HepG2 (cell line): Measurements from ENCODE around the gene GRIP2. TPM values are rescaled to one million over a fixed set of nuclear protein-coding genes. Genes with fewer than 3 reads are reported as not detected.

ENCODE experiments used
- ATAC-seq: fragments of 200-7000 bp; cut with Tn5 transposase; 3 replicates; pipeline ENCODE4 v1.9.1; 2020; ENCODE audit warnings: mild to moderate bottlenecking, moderate library complexity
- BruUV-seq: library from RNA; stranded (reverse); fragments of 400-500 nt; replicated peaks from 2 replicates; lab custom pipeline; 2021; lab: Mats Ljungman, UMichigan
- CTCF ChIA-PET: fragments of 300-600 bp; formaldehyde crosslinking; extraction: SDS; loops from one replicate; lab custom pipeline; 2021; ENCODE audit warnings: low total read pairs, inconsistent platforms, low intra/inter-chr PET ratio; lab: Yijun Ruan, JAX
- POLR2A ChIA-PET: fragments of 350-600 bp; sonication (Branson Sonifier 250); formaldehyde crosslinking; loops from one replicate; lab custom pipeline; 2020; ENCODE audit warnings: antibody characterized with exemption, inconsistent platforms; lab: Yijun Ruan, JAX
- DNase-seq: peaks from one replicate; pipeline ENCODE4 v3.0.0-alpha.2; 2015; ENCODE audit warnings: low spot score
- FAIRE-seq: peaks from 3 replicates; lab custom pipeline; 2011; peaks lifted over from hg19 to GRCh38; lab: Jason Lieb, UNC
- H2AFZ ChIP-seq: one replicate; pipeline ENCODE4 v1.6.1; 2011; ENCODE audit warnings: low read length, inconsistent platforms
- H3K27ac ChIP-seq: fragments of 300-600 bp; 3 replicates; pipeline ENCODE4 v1.8.0; 2011; ENCODE audit warnings: mixed run types, mild to moderate bottlenecking, mixed read lengths, low read length, inconsistent platforms; ENCODE audit not compliant: insufficient read depth; ENCODE audit errors: extremely low read length
- H3K27me3 ChIP-seq, 2 experiments: fragments of 200-600 bp in 1 of 2; 2 replicates in 1 of 2; 3 replicates in 1 of 2; pipeline versions ENCODE4 v1.6.0 to v1.8.0; 2011; ENCODE audit warnings: low read length in 2 of 2, mild to moderate bottlenecking in 2 of 2, moderate library complexity in 2 of 2, inconsistent platforms in 1 of 2; ENCODE audit not compliant: insufficient read depth in 2 of 2, control insufficient read depth in 1 of 2
- H3K36me3 ChIP-seq, 2 experiments: fragments of 200-600 bp in 1 of 2; replicated peaks in 1 of 2; 2 replicates in 1 of 2; 3 replicates in 1 of 2; pipeline versions ENCODE4 v1.5.1 to v1.8.0; 2011; ENCODE audit warnings: low read length in 2 of 2, inconsistent platforms in 1 of 2; ENCODE audit not compliant: insufficient read depth in 2 of 2, control insufficient read depth in 1 of 2
- H3K4me1 ChIP-seq: 2 replicates; pipeline ENCODE4 v1.5.1; 2012; ENCODE audit warnings: low read length, inconsistent platforms; ENCODE audit not compliant: insufficient read depth
- H3K4me2 ChIP-seq: 2 replicates; pipeline ENCODE4 v1.6.0; 2011; ENCODE audit warnings: low read depth, low read length, inconsistent platforms
- H3K4me3 ChIP-seq, 3 experiments: fragments of 200-600 bp in 1 of 3; sonication (generic), shearing (Covaris generic) in 1 of 3; replicated peaks in 1 of 3; 2 replicates each; pipeline ENCODE4 v1.5.1; 2011 to 2016; ENCODE audit warnings: low read length in 3 of 3, inconsistent platforms in 2 of 3, low read depth in 2 of 3, mild to moderate bottlenecking in 2 of 3, control low read depth in 1 of 3, mixed read lengths in 1 of 3; ENCODE audit not compliant: insufficient read depth in 1 of 3
- H3K79me2 ChIP-seq: one replicate; pipeline ENCODE4 v1.6.1; 2011; ENCODE audit warnings: low read length, inconsistent platforms; ENCODE audit not compliant: insufficient read depth
- H3K9ac ChIP-seq: 2 replicates; pipeline ENCODE4 v1.6.0; 2011; ENCODE audit warnings: mild to moderate bottlenecking, low read depth, low read length, inconsistent platforms; ENCODE audit not compliant: insufficient read depth
- H3K9me3 ChIP-seq: 2 replicates; pipeline ENCODE4 v1.5.1; 2012; ENCODE audit warnings: mild to moderate bottlenecking, low read length
- H4K20me1 ChIP-seq: 2 replicates; pipeline ENCODE4 v1.6.0; 2011; ENCODE audit warnings: inconsistent platforms, mild to moderate bottlenecking, low read length, moderate library complexity; ENCODE audit not compliant: insufficient read depth
- KDM1A ChIP-seq: IDR thresholded peaks from 2 replicates; pipeline ENCODE4 v1.6.1; 2016; ENCODE audit warnings: missing compliant biosample characterization
- KLF9 ChIP-seq: IDR thresholded peaks from 2 replicates; pipeline ENCODE4 v1.6.1; 2016; ENCODE audit warnings: low read depth
- PAWR ChIP-seq: sonication (generic); formaldehyde crosslinking; IDR thresholded peaks from 2 replicates; pipeline ENCODE4 v1.4.0; 2020; ENCODE audit warnings: missing genetic modification reagents, mild to moderate bottlenecking, borderline replicate concordance
- PCBP1 ChIP-seq: fragments of 200-400 bp; formaldehyde crosslinking; IDR thresholded peaks from 2 replicates; pipeline ENCODE4 v1.6.1; 2017; ENCODE audit warnings: mild to moderate bottlenecking, low read depth, low read length, borderline replicate concordance
- PHB2 ChIP-seq: fragments of 450-650 bp; IDR thresholded peaks from 2 replicates; pipeline ENCODE4 v1.6.1; 2018; ENCODE audit not compliant: partially characterized antibody
- ZNF180 ChIP-seq: sonication (generic); formaldehyde crosslinking; IDR thresholded peaks from 2 replicates; pipeline ENCODE4 v1.4.0; 2020; ENCODE audit warnings: low read depth, missing genetic modification reagents, borderline replicate concordance
- ZNF510 ChIP-seq: sonication (generic); formaldehyde crosslinking; IDR thresholded peaks from 2 replicates; pipeline ENCODE4 v1.4.0; 2020; ENCODE audit warnings: low read depth, mild to moderate bottlenecking, missing genetic modification reagents
- WGBS: methylation state at CpG from one replicate; pipeline ENCODE4 v1.1.6; 2017; ENCODE audit warnings: low lambda C conversion rate; 5-methylcytosine and 5-hydroxymethylcytosine counted together
- in situ Hi-C: cut with HindIII; loops from 2 replicates; pipeline ENCODE4 v1.10.0; 2017; ENCODE audit warnings: low pct_unique_long_range_greater_than_20kb; ENCODE audit not compliant: extremely low pct_ligation_motif_present
- intact Hi-C: fragments of 100-400 bp; cut with micrococcal nuclease; formaldehyde crosslinking; loops from one replicate; pipeline ENCODE4 v1.10.0; 2022; ENCODE audit not compliant: unreplicated experiment
- polyA plus RNA-seq, 8 experiments: library from polyadenylated mRNA; depleted of rRNA in 3 of 8; stranded (reverse) in 7 of 8; unstranded in 1 of 8; fragments of >200 nt; fragmentation: Illumina TruSeq in 4 of 8; extraction: Trizol in 4 of 8; gene quantifications; 2 replicates each; pipeline versions ENCODE4 v1.2.1 to v1.2.3, GENCODE V29; 2011 to 2016; ENCODE audit warnings: low read depth in 4 of 8, missing spikeins in 1 of 8, mixed read lengths in 1 of 8; ENCODE audit not compliant: insufficient read depth in 1 of 8
- total RNA-seq, 5 experiments: library from RNA; depleted of rRNA; stranded (reverse); fragments of >200 nt; fragmentation: Illumina TruSeq; extraction: Trizol; gene quantifications; 2 replicates each; pipeline ENCODE4 v1.2.3, GENCODE V29; 2016; ENCODE audit warnings: low read depth in 1 of 5
- TF ChIP-seq, protein P1 (sequence below): sonication (generic); formaldehyde crosslinking; IDR thresholded peaks from 2 replicates; pipeline ENCODE4 v1.4.0; 2020; ENCODE audit warnings: missing genetic modification reagents
- TF ChIP-seq, protein P2 (sequence below): sonication (generic); formaldehyde crosslinking; IDR thresholded peaks from 2 replicates; pipeline ENCODE4 v1.5.0; 2020; ENCODE audit warnings: missing genetic modification reagents
- TF ChIP-seq, protein P3 (sequence below): sonication (generic); formaldehyde crosslinking; IDR thresholded peaks from 2 replicates; pipeline ENCODE4 v1.5.0; 2020; ENCODE audit warnings: mild to moderate bottlenecking, missing genetic modification reagents

Gene GRIP2
- total and polyA plus RNA-seq, 2 of the 13 experiments (the other 11 are each of a cell fraction or from before 2014, with no cell fraction given) = 0.11 to 0.24 TPM

DNA sequence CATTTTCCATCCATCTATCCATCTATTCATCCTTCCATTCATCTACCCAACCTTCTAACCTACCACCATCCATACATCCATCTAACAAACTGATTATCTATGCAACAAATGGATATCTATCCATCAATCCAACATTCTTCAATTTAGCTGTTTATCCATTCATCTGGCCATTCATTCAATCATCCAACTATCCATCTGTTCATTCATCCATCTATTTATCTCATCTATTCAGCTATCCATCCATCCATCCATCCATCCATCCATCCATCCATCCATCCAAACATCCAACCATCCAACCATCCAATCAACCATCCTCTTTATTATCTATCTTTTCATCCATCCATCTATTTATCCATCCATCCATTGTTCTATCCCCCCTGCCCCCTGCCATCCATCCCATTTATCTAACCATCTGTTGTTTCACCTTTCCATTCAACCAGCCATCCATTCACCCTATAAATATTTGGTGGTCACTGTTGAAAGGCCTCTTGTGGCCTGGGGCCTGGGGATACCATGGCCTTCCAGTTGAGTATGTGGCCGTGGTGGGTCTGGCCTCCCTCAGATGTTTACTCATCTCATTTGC, 93.1 kb downstream of the GRIP2 start:
- ATAC-seq = no peak
- TF ChIP-seq, protein P1, sequence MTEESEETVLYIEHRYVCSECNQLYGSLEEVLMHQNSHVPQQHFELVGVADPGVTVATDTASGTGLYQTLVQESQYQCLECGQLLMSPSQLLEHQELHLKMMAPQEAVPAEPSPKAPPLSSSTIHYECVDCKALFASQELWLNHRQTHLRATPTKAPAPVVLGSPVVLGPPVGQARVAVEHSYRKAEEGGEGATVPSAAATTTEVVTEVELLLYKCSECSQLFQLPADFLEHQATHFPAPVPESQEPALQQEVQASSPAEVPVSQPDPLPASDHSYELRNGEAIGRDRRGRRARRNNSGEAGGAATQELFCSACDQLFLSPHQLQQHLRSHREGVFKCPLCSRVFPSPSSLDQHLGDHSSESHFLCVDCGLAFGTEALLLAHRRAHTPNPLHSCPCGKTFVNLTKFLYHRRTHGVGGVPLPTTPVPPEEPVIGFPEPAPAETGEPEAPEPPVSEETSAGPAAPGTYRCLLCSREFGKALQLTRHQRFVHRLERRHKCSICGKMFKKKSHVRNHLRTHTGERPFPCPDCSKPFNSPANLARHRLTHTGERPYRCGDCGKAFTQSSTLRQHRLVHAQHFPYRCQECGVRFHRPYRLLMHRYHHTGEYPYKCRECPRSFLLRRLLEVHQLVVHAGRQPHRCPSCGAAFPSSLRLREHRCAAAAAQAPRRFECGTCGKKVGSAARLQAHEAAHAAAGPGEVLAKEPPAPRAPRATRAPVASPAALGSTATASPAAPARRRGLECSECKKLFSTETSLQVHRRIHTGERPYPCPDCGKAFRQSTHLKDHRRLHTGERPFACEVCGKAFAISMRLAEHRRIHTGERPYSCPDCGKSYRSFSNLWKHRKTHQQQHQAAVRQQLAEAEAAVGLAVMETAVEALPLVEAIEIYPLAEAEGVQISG = no peak
- TF ChIP-seq PHB2 (no peak), KDM1A (CRISPR knock-in tag) (no peak), PCBP1 (no peak), ZNF510 (CRISPR knock-in tag) (no peak), KLF9 (CRISPR knock-in tag) (no peak), PAWR (CRISPR knock-in tag) (no peak), ZNF180 (CRISPR knock-in tag) (no peak)
- TF ChIP-seq, protein P2, sequence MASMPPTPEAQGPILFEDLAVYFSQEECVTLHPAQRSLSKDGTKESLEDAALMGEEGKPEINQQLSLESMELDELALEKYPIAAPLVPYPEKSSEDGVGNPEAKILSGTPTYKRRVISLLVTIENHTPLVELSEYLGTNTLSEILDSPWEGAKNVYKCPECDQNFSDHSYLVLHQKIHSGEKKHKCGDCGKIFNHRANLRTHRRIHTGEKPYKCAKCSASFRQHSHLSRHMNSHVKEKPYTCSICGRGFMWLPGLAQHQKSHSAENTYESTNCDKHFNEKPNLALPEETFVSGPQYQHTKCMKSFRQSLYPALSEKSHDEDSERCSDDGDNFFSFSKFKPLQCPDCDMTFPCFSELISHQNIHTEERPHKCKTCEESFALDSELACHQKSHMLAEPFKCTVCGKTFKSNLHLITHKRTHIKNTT (CRISPR knock-in tag) = no peak
- TF ChIP-seq, protein P3, sequence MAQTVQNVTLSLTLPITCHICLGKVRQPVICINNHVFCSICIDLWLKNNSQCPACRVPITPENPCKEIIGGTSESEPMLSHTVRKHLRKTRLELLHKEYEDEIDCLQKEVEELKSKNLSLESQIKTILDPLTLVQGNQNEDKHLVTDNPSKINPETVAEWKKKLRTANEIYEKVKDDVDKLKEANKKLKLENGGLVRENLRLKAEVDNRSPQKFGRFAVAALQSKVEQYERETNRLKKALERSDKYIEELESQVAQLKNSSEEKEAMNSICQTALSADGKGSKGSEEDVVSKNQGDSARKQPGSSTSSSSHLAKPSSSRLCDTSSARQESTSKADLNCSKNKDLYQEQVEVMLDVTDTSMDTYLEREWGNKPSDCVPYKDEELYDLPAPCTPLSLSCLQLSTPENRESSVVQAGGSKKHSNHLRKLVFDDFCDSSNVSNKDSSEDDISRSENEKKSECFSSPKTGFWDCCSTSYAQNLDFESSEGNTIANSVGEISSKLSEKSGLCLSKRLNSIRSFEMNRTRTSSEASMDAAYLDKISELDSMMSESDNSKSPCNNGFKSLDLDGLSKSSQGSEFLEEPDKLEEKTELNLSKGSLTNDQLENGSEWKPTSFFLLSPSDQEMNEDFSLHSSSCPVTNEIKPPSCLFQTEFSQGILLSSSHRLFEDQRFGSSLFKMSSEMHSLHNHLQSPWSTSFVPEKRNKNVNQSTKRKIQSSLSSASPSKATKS (CRISPR knock-in tag) = no peak
- H2AFZ ChIP-seq = no peak overlapping the region
- peaks cover 13% of the 10 kb centered on the region for H3K4me1 ChIP-seq
- peaks cover 28 to 74% of the 10 kb centered on the region in 2 experiments; a peak in 4 of 5 replicates for H3K36me3 ChIP-seq
- no TSS peak for BruUV-seq
- 100% methylated on average over 1 of the region's 1 CpG for WGBS
- ChIA-PET POLR2A (no interaction called here), CTCF (no interaction called here)
- no peak for FAIRE-seq
- in situ Hi-C loops = no loop called here
- H4K20me1 ChIP-seq = no peaks in the 10 kb centered on the region
- intact Hi-C loops = no loop called here
- H3K9ac ChIP-seq = no peak overlapping the region
- no peak overlapping the region for H3K4me2 ChIP-seq
- no peaks in the 10 kb centered on the region for H3K9me3 ChIP-seq
- no peak for DNase-seq
- no peak overlapping the region for H3K4me3 ChIP-seq
- no peaks in the 10 kb centered on the region for H3K27me3 ChIP-seq
- no peak overlapping the region for H3K27ac ChIP-seq
- no peaks in the 10 kb centered on the region for H3K79me2 ChIP-seq
